Loucy (cell line): ENCODE data around the gene CNOT3.
A peak's percentile ranks its signal among the peaks of the same experiment; 100 is the strongest.
"Not testable (repeated sequence)": the region's sequence is repeated elsewhere in the genome, so short reads cannot be mapped to it uniquely, and the experiment has no call there.

ENCODE experiments used
- H2AFZ ChIP-seq: fragments of 200-600 bp; sonication (generic); 2 replicates; pipeline ENCODE4 v1.6.0; 2016; ENCODE audit warnings: antibody characterized with exemption, mild to moderate bottlenecking, low read length, moderate library complexity
- H3F3A ChIP-seq: fragments of 200-600 bp; 2 replicates; pipeline ENCODE4 v1.6.0; 2016; ENCODE audit warnings: antibody characterized with exemption, low read depth, mild to moderate bottlenecking
- H3K27me3 ChIP-seq: fragments of 200-600 bp; sonication (generic); 2 replicates; pipeline ENCODE4 v1.6.1; 2014; ENCODE audit warnings: low read length, mild to moderate bottlenecking; ENCODE audit not compliant: insufficient read depth, poor library complexity, severe bottlenecking
- H3K36me3 ChIP-seq: fragments of 200-600 bp; sonication (generic); 2 replicates; pipeline ENCODE4 v1.6.1; 2016; ENCODE audit warnings: low read length; ENCODE audit not compliant: insufficient read depth
- H3K4me1 ChIP-seq: fragments of 200-600 bp; sonication (generic); 2 replicates; pipeline ENCODE4 v1.5.1; 2014; ENCODE audit warnings: low read length, mild to moderate bottlenecking; ENCODE audit not compliant: insufficient read depth, poor library complexity, severe bottlenecking
- H3K4me2 ChIP-seq: fragments of 200-600 bp; sonication (generic); 2 replicates; pipeline ENCODE4 v1.6.0; 2014; ENCODE audit warnings: antibody characterized with exemption, low read length, low read depth, mild to moderate bottlenecking; ENCODE audit not compliant: poor library complexity, severe bottlenecking
- H3K4me3 ChIP-seq: fragments of 200-600 bp; sonication (generic); 2 replicates; pipeline ENCODE4 v1.5.1; 2014; ENCODE audit warnings: low read length, mild to moderate bottlenecking, mixed read lengths; ENCODE audit not compliant: poor library complexity, severe bottlenecking
- H3K79me2 ChIP-seq: fragments of 200-600 bp; sonication (generic); 2 replicates; pipeline ENCODE4 v1.6.1; 2014; ENCODE audit warnings: low read length; ENCODE audit not compliant: insufficient read depth
- H3K9ac ChIP-seq: fragments of 200-600 bp; sonication (generic); 2 replicates; pipeline ENCODE4 v1.6.0; 2014; ENCODE audit warnings: mild to moderate bottlenecking, low read depth, low read length, moderate library complexity; ENCODE audit not compliant: poor library complexity, severe bottlenecking
- H3K9me2 ChIP-seq: fragments of 200-600 bp; sonication (generic); replicated peaks from 2 replicates; pipeline ENCODE4 v1.6.1; 2016; ENCODE audit warnings: low read depth, low read length, mixed read lengths
- H3K9me3 ChIP-seq: fragments of 200-600 bp; sonication (generic); 2 replicates; pipeline ENCODE4 v1.6.1; 2014; ENCODE audit warnings: mild to moderate bottlenecking, antibody characterized with exemption, low read length, low read depth; ENCODE audit not compliant: insufficient read depth
- H4K20me1 ChIP-seq: fragments of 200-600 bp; sonication (generic); 2 replicates; pipeline ENCODE4 v1.6.0; 2014; ENCODE audit warnings: antibody characterized with exemption, low read length, mild to moderate bottlenecking; ENCODE audit not compliant: insufficient read depth, poor library complexity, severe bottlenecking
- EZH2phosphoT487 ChIP-seq: fragments of 200-600 bp; IDR thresholded peaks from 2 replicates; pipeline ENCODE4 v1.6.1; 2018; ENCODE audit warnings: antibody characterized with exemption, mild to moderate bottlenecking, moderate library complexity, borderline replicate concordance
- TF ChIP-seq, protein P1 (sequence below): fragments of 200-600 bp; sonication (generic); conservative IDR thresholded peaks from 2 replicates; pipeline ENCODE4 v1.5.1; 2014; ENCODE audit warnings: mild to moderate bottlenecking, antibody characterized with exemption, low read length

Gene CNOT3

DNA sequence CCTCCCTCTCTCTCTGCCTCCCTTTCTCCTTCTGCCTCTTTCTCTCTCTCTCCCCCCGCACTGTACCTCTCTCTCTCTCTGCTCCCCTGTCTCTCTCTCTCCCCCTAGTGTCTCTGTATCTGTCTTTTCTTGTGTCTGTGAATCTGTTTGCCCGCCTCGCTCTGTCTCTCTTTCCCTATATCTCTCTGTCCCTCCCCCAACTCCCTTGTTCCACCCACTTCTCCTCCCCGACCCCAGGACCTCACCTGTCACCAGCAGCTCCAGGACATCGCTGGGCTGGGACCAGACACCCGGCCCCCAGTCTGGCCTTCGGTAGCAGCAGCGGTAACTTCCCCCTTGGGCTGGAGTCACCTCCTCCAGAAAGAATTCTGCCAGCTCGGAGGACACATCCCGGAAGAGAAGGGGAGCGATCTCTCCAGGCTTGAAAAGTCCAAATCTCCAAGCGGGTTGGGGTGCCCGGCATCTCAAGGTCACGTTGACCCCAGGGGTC, 40.9 kb upstream of the CNOT3 start:
- Histone ChIP-seq H3K36me3 (no peaks in the 10 kb centered on the region), H3K9me3 (no peaks in the 10 kb centered on the region), H2AFZ (peak overlapping the region; percentile 91), H3K4me1 (no peaks in the 10 kb centered on the region), H4K20me1 (no peaks in the 10 kb centered on the region), H3K9ac (no peak overlapping the region), H3F3A (no peaks in the 10 kb centered on the region), H3K9me2 (no peaks in the 10 kb centered on the region), H3K27me3 (no peaks in the 10 kb centered on the region), H3K4me2 (peak overlapping the region; percentile 70), H3K4me3 (no peak overlapping the region), H3K79me2 (no peaks in the 10 kb centered on the region)
- TF ChIP-seq, protein P1, sequence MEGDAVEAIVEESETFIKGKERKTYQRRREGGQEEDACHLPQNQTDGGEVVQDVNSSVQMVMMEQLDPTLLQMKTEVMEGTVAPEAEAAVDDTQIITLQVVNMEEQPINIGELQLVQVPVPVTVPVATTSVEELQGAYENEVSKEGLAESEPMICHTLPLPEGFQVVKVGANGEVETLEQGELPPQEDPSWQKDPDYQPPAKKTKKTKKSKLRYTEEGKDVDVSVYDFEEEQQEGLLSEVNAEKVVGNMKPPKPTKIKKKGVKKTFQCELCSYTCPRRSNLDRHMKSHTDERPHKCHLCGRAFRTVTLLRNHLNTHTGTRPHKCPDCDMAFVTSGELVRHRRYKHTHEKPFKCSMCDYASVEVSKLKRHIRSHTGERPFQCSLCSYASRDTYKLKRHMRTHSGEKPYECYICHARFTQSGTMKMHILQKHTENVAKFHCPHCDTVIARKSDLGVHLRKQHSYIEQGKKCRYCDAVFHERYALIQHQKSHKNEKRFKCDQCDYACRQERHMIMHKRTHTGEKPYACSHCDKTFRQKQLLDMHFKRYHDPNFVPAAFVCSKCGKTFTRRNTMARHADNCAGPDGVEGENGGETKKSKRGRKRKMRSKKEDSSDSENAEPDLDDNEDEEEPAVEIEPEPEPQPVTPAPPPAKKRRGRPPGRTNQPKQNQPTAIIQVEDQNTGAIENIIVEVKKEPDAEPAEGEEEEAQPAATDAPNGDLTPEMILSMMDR: peak; percentile 27; the same call in 1 of the 2 replicates
- TF ChIP-seq EZH2phosphoT487: no peak

- H3K4me2 ChIP-seq: no peak overlapping the region
- no peak overlapping the region for H3K9ac ChIP-seq
- H3K9me2 ChIP-seq: no peaks in the 10 kb centered on the region
- H4K20me1 ChIP-seq: no peaks in the 10 kb centered on the region
- H3K79me2 ChIP-seq: peaks cover 16% of the 10 kb centered on the region
- no peaks in the 10 kb centered on the region for H3K27me3 ChIP-seq
- H2AFZ ChIP-seq: no peak overlapping the region
- TF ChIP-seq EZH2phosphoT487: no peak
- TF ChIP-seq, protein P1: no peak
- peaks cover 8% of the 10 kb centered on the region for H3K4me1 ChIP-seq
- H3K36me3 ChIP-seq: no peaks in the 10 kb centered on the region
- H3K9me3 ChIP-seq: no peaks in the 10 kb centered on the region
- H3K4me3 ChIP-seq: no peak overlapping the region
- no peaks in the 10 kb centered on the region for H3F3A ChIP-seq
Measured at GRCh38 chr19:54099190-54099902, 38.2 kb upstream of the CNOT3 start.

- not testable (repeated sequence) for H3K9me3 ChIP-seq, H3K4me2 ChIP-seq, H4K20me1 ChIP-seq, H3K4me3 ChIP-seq, H3K4me1 ChIP-seq, H2AFZ ChIP-seq, H3K9me2 ChIP-seq, H3K36me3 ChIP-seq, H3F3A ChIP-seq, H3K9ac ChIP-seq, H3K27me3 ChIP-seq
- H3K79me2 ChIP-seq: peaks cover 21% of the 10 kb centered on the region
Measured at GRCh38 chr19:54099903-54100255, 37.7 kb upstream of the CNOT3 start.

- peaks cover 8% of the 10 kb centered on the region for H3K4me1 ChIP-seq
- H4K20me1 ChIP-seq: no peaks in the 10 kb centered on the region
- H3K36me3 ChIP-seq: no peaks in the 10 kb centered on the region
- H3F3A ChIP-seq: no peaks in the 10 kb centered on the region
- H3K27me3 ChIP-seq: no peaks in the 10 kb centered on the region
- H3K79me2 ChIP-seq: peaks cover 25% of the 10 kb centered on the region
- no peak within 1 kb of the TSS for H3K4me3 ChIP-seq
- no peak within 1 kb of the TSS for H3K9ac ChIP-seq
- no peaks in the 10 kb centered on the region for H3K9me3 ChIP-seq
- H3K4me2 ChIP-seq: no peak within 1 kb of the TSS
- TF ChIP-seq, protein P1: no peak
- TF ChIP-seq EZH2phosphoT487: no peak
- no peak within 1 kb of the TSS for H2AFZ ChIP-seq
- H3K9me2 ChIP-seq: no peaks in the 10 kb centered on the region
Measured at GRCh38 chr19:54100561-54100960, 37.0 kb upstream of the CNOT3 start, which contains the start of gene OSCAR. OSCAR (minus strand) TSS chr19:54100803; CDS start chr19:54100792, 11 bp downstream.
